LNCAP (cell line): ENCODE results near the gene NOL4L.

Experiments
- TF ChIP-seq, protein P1 (sequence below): fragments of 450-650 bp; IDR thresholded peaks from 2 replicates; pipeline ENCODE4 v1.5.1; 2017; ENCODE audit warnings: mild to moderate bottlenecking

NOL4L gene

DNA sequence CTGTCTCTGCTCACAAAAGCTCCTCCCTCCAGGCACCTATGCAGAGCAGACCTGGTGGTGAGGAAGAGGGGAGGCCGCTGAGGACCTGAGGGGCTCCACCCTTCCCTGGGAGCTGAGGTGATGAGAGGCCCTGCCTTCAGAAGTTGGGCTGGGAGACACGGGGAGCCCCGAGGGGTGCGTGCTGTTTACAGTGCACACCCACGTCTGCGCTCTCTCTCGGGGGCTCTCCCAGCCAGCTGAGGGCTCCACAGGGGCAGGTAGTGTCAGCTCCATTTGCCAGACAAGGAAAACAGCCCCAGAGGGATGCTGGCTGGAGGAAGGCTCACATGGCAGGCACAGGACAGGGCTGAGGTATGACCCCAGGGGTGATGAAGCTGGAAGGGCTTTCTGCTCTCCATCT, 13.5 kb upstream of the NOL4L start:
- TF ChIP-seq, protein P1, sequence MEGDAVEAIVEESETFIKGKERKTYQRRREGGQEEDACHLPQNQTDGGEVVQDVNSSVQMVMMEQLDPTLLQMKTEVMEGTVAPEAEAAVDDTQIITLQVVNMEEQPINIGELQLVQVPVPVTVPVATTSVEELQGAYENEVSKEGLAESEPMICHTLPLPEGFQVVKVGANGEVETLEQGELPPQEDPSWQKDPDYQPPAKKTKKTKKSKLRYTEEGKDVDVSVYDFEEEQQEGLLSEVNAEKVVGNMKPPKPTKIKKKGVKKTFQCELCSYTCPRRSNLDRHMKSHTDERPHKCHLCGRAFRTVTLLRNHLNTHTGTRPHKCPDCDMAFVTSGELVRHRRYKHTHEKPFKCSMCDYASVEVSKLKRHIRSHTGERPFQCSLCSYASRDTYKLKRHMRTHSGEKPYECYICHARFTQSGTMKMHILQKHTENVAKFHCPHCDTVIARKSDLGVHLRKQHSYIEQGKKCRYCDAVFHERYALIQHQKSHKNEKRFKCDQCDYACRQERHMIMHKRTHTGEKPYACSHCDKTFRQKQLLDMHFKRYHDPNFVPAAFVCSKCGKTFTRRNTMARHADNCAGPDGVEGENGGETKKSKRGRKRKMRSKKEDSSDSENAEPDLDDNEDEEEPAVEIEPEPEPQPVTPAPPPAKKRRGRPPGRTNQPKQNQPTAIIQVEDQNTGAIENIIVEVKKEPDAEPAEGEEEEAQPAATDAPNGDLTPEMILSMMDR = no peak

DNA sequence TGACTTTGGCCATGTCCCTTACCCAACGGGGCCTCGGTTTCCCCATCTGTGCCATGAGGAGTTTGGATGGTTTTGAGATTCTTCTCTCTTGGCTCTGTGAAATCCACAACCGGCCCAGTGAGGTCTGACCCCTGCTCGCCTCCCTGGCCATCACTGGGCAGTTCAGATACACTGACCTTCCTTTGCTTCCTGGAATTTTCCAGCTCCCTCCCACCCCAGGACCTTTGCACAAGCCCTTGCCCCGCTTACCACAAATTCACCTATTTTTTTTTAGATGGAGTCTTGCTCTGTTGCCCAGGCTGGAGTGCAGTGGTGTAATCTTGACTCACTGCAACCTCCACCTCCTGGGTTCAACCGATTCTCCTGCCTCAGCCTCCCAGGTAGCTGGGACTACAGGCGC, 12.6 kb upstream of the NOL4L start:
- TF ChIP-seq, protein P1 = no peak

GRCh38 chr20:32596681-32597252, 11.6 kb upstream of the NOL4L start:
- TF ChIP-seq, protein P1 = no peak

GRCh38 chr20:32595143-32595542, 10.0 kb upstream of the NOL4L start:
- TF ChIP-seq, protein P1 = no peak

DNA sequence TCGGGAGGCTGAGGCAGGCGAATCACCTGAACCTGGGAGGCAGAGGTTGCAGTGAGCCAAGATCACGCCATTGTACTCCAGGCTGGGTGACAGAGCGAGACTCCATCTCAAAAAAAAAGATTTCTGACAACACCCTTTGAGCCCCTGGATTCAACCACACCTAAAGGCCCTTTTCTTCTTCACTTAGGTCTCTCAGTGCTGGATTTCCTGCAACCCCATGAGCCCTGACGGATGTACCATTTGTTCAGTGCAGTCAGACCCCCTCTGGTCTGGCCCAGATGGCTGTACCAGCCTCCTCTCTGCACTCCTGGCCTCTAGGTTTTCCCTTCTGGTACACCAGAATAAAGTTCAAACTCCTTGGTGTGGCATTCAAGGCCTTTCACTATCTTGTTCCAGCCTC, 9.1 kb upstream of the NOL4L start:
- TF ChIP-seq, protein P1 = no peak

GRCh38 chr20:32592022-32592421, 6.9 kb upstream of the NOL4L start:
- TF ChIP-seq, protein P1 = no peak

DNA sequence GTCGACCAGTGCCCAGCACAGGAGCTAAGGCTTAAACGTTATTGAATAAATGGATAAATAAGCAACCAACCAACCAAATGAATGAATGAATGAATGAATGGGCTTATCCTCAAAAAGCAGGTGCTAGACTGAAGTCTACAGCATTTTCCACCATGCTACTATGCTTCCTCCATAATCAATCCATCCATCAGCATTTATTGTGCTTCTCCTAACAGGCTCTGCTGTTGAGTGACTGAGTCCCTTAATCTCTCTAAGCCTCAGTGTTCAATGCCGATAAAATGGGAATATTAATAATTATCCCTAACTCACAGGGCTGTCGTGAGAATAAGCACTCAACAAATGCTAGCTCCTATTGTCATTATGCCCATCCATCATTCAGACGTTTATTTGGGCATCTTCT, 4.6 kb upstream of the NOL4L start:
- TF ChIP-seq, protein P1 = no peak

GRCh38 chr20:32589256-32589655, 4.1 kb upstream of the NOL4L start:
- TF ChIP-seq, protein P1 = no peak
